ENCODE data around the gene PAQR5.
A peak's percentile ranks its signal among the peaks of the same experiment; 100 is the strongest.
"Not testable (repeated sequence)": the region's sequence is repeated elsewhere in the genome, so short reads cannot be mapped to it uniquely, and the experiment has no call there.

The PAQR5 gene

GRCh38 chr15:69357773-69358771, 59.4 kb downstream of the PAQR5 start:
- no peak for DNase-seq (ENCODE audit: low spot score)

GRCh38 chr15:69358850-69359249, 60.1 kb downstream of the PAQR5 start:
- DNase-seq (ENCODE audit: low spot score) = no peak

- no peak for DNase-seq (ENCODE audit: low spot score)
These were observed 61.0 kb downstream of the PAQR5 start for GRCh38 chr15:69359722-69360121.

GRCh38 chr15:69360642-69361041, 61.9 kb downstream of the PAQR5 start:
- DNase-seq (ENCODE audit: low spot score) = peak; percentile 18

- no peak for DNase-seq (ENCODE audit: low spot score)
These were observed 68.5 kb downstream of the PAQR5 start for GRCh38 chr15:69367236-69367635.

GRCh38 chr15:69369631-69370030, 70.9 kb downstream of the PAQR5 start:
- no peak for DNase-seq (ENCODE audit: low spot score)

- no peak for DNase-seq (ENCODE audit: low spot score)
These were observed 74.7 kb downstream of the PAQR5 start for GRCh38 chr15:69373406-69373805.

GRCh38 chr15:69375151-69375790, 76.6 kb downstream of the PAQR5 start:
- no peak for DNase-seq (ENCODE audit: low spot score)

GRCh38 chr15:69377216-69377970, 78.7 kb downstream of the PAQR5 start:
- no peak for DNase-seq (ENCODE audit: low spot score)

- DNase-seq (ENCODE audit: low spot score) = no peak
These were observed 81.5 kb downstream of the PAQR5 start for GRCh38 chr15:69380100-69380725.

GRCh38 chr15:69380726-69381105, 82.0 kb downstream of the PAQR5 start:
- DNase-seq (ENCODE audit: low spot score) = no peak

- not testable (repeated sequence) for DNase-seq (ENCODE audit: low spot score)
These were observed 83.5 kb downstream of the PAQR5 start for GRCh38 chr15:69382176-69382575.

- not testable (repeated sequence) for DNase-seq (ENCODE audit: low spot score)
These were observed 85.4 kb downstream of the PAQR5 start for GRCh38 chr15:69384066-69384465.

GRCh38 chr15:69384626-69385598, 86.2 kb downstream of the PAQR5 start:
- no peak for DNase-seq (ENCODE audit: low spot score)

- no peak for DNase-seq (ENCODE audit: low spot score)
These were observed 87.1 kb downstream of the PAQR5 start for GRCh38 chr15:69385831-69386230.

GRCh38 chr15:69386284-69386683, 87.6 kb downstream of the PAQR5 start:
- DNase-seq (ENCODE audit: low spot score) = no peak

- DNase-seq (ENCODE audit: low spot score) = no peak
These were observed 89.6 kb downstream of the PAQR5 start for GRCh38 chr15:69388260-69388705.

GRCh38 chr15:69389426-69389825, 90.7 kb downstream of the PAQR5 start:
- no peak for DNase-seq (ENCODE audit: low spot score)

GRCh38 chr15:69390575-69390974, 91.9 kb downstream of the PAQR5 start:
- no peak for DNase-seq (ENCODE audit: low spot score)

- no peak for DNase-seq (ENCODE audit: low spot score)
These were observed 92.5 kb downstream of the PAQR5 start for GRCh38 chr15:69391046-69391757.
